GM23338 (cell line): Measurements from ENCODE around the gene ITGAL.

ENCODE experiments used
- EZH2 ChIP-seq: fragments of 200-600 bp; sonication (generic); IDR thresholded peaks from one replicate; pipeline ENCODE4 v1.8.0; 2017; ENCODE audit warnings: antibody characterized with exemption, mild to moderate bottlenecking, low read depth; ENCODE audit not compliant: unreplicated experiment
- POLR2AphosphoS5 ChIP-seq: IDR thresholded peaks from 2 replicates; pipeline ENCODE4 v1.6.1; 2016; ENCODE audit warnings: antibody characterized with exemption, low read depth
- TF ChIP-seq, protein P1 (sequence below), 2 experiments: fragments of 200-600 bp in 1 of 2; sonication (generic) in 1 of 2; conservative IDR thresholded peaks; 2 replicates each; pipeline versions ENCODE4 v1.5.1 to v1.6.1; 2016 to 2017; ENCODE audit warnings: antibody characterized with exemption in 2 of 2, low read depth in 2 of 2, mild to moderate bottlenecking in 2 of 2, moderate library complexity in 1 of 2
- TF ChIP-seq, protein P2 (sequence below): fragments of 250-450 bp; sonication (Bioruptor Pico); IDR thresholded peaks from 2 replicates; pipeline ENCODE4 v1.5.0; 2020; ENCODE audit warnings: mild to moderate bottlenecking, moderate library complexity

DNA sequence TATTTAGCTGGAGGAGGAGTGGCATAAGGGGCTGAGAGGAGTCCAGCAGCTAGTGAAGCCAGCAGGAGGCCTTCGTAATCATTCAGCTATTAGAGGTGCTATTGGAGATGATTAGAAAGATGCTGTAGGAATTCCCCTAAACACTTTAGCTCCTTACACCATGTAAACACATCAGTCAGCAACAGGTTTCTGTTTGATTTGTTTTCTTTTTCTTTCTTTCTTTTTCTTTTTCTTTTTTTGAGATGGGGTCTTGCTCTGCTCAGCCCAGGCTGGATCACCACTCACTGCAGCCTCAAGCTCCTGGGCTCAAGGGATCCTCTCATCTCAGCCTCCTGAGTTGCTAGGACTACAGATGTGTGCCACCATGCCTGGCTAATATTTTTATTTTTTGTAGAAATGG, 16.2 kb upstream of the ITGAL start:
- TF ChIP-seq POLR2AphosphoS5 (no peak), EZH2 (no peak)
- TF ChIP-seq, protein P1, sequence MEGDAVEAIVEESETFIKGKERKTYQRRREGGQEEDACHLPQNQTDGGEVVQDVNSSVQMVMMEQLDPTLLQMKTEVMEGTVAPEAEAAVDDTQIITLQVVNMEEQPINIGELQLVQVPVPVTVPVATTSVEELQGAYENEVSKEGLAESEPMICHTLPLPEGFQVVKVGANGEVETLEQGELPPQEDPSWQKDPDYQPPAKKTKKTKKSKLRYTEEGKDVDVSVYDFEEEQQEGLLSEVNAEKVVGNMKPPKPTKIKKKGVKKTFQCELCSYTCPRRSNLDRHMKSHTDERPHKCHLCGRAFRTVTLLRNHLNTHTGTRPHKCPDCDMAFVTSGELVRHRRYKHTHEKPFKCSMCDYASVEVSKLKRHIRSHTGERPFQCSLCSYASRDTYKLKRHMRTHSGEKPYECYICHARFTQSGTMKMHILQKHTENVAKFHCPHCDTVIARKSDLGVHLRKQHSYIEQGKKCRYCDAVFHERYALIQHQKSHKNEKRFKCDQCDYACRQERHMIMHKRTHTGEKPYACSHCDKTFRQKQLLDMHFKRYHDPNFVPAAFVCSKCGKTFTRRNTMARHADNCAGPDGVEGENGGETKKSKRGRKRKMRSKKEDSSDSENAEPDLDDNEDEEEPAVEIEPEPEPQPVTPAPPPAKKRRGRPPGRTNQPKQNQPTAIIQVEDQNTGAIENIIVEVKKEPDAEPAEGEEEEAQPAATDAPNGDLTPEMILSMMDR (conservative IDR thresholded peaks at IDR 0.05; ENCODE audit: low read depth in 2 of 2): no peak
- TF ChIP-seq, protein P2, sequence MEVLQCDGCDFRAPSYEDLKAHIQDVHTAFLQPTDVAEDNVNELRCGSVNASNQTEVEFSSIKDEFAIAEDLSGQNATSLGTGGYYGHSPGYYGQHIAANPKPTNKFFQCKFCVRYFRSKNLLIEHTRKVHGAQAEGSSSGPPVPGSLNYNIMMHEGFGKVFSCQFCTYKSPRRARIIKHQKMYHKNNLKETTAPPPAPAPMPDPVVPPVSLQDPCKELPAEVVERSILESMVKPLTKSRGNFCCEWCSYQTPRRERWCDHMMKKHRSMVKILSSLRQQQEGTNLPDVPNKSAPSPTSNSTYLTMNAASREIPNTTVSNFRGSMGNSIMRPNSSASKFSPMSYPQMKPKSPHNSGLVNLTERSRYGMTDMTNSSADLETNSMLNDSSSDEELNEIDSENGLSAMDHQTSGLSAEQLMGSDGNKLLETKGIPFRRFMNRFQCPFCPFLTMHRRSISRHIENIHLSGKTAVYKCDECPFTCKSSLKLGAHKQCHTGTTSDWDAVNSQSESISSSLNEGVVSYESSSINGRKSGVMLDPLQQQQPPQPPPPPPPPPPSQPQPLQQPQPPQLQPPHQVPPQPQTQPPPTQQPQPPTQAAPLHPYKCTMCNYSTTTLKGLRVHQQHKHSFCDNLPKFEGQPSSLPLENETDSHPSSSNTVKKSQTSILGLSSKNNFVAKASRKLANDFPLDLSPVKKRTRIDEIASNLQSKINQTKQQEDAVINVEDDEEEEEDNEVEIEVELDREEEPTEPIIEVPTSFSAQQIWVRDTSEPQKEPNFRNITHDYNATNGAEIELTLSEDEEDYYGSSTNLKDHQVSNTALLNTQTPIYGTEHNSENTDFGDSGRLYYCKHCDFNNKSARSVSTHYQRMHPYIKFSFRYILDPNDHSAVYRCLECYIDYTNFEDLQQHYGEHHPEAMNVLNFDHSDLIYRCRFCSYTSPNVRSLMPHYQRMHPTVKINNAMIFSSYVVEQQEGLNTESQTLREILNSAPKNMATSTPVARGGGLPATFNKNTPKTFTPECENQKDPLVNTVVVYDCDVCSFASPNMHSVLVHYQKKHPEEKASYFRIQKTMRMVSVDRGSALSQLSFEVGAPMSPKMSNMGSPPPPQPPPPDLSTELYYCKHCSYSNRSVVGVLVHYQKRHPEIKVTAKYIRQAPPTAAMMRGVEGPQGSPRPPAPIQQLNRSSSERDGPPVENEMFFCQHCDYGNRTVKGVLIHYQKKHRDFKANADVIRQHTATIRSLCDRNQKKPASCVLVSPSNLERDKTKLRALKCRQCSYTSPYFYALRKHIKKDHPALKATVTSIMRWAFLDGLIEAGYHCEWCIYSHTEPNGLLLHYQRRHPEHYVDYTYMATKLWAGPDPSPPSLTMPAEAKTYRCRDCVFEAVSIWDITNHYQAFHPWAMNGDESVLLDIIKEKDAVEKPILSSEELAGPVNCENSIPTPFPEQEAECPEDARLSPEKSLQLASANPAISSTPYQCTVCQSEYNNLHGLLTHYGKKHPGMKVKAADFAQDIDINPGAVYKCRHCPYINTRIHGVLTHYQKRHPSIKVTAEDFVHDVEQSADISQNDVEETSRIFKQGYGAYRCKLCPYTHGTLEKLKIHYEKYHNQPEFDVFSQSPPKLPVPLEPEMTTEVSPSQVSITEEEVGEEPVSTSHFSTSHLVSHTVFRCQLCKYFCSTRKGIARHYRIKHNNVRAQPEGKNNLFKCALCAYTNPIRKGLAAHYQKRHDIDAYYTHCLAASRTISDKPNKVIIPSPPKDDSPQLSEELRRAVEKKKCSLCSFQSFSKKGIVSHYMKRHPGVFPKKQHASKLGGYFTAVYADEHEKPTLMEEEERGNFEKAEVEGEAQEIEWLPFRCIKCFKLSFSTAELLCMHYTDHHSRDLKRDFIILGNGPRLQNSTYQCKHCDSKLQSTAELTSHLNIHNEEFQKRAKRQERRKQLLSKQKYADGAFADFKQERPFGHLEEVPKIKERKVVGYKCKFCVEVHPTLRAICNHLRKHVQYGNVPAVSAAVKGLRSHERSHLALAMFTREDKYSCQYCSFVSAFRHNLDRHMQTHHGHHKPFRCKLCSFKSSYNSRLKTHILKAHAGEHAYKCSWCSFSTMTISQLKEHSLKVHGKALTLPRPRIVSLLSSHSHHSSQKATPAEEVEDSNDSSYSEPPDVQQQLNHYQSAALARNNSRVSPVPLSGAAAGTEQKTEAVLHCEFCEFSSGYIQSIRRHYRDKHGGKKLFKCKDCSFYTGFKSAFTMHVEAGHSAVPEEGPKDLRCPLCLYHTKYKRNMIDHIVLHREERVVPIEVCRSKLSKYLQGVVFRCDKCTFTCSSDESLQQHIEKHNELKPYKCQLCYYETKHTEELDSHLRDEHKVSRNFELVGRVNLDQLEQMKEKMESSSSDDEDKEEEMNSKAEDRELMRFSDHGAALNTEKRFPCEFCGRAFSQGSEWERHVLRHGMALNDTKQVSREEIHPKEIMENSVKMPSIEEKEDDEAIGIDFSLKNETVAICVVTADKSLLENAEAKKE: no peak
